Trophoblast cell (in vitro differentiated cells and primary cell): ENCODE data around the gene FCER2.

Experiments
- DNase-seq, 2 donors: peaks; one replicate each; pipeline ENCODE4 v3.0.0-alpha.2; 2016
- H2AFZ ChIP-seq: 2 replicates; pipeline ENCODE4 v1.6.1; 2013; ENCODE audit warnings: low read length, moderate library complexity, mild to moderate bottlenecking; ENCODE audit not compliant: insufficient read depth, poor library complexity
- H2AK5ac ChIP-seq: 2 replicates; pipeline ENCODE4 v1.6.1; 2013; ENCODE audit warnings: mild to moderate bottlenecking, low read length
- H2BK120ac ChIP-seq: 2 replicates; pipeline ENCODE4 v1.6.1; 2013; ENCODE audit warnings: low read length, mild to moderate bottlenecking, moderate library complexity; ENCODE audit not compliant: insufficient read depth, poor library complexity
- H2BK12ac ChIP-seq: 2 replicates; pipeline ENCODE4 v1.6.1; 2013; ENCODE audit warnings: mild to moderate bottlenecking, low read length, moderate library complexity
- H2BK5ac ChIP-seq: 2 replicates; pipeline ENCODE4 v1.6.1; 2013; ENCODE audit warnings: low read length, low read depth, moderate library complexity, mild to moderate bottlenecking; ENCODE audit not compliant: poor library complexity
- H3K14ac ChIP-seq: 2 replicates; pipeline ENCODE4 v1.6.1; 2013; ENCODE audit warnings: mild to moderate bottlenecking, low read length
- H3K18ac ChIP-seq: 2 replicates; pipeline ENCODE4 v1.6.1; 2013; ENCODE audit warnings: mild to moderate bottlenecking, low read length
- H3K23ac ChIP-seq: 2 replicates; pipeline ENCODE4 v1.6.1; 2013; ENCODE audit warnings: low read length
- H3K27ac ChIP-seq: 2 replicates; pipeline ENCODE4 v1.5.1; 2013; ENCODE audit warnings: low read depth, mild to moderate bottlenecking, inconsistent platforms, low read length, moderate library complexity
- H3K27me3 ChIP-seq: 2 replicates; pipeline ENCODE4 v1.6.1; 2013; ENCODE audit warnings: inconsistent platforms, mild to moderate bottlenecking, low read length, moderate library complexity; ENCODE audit not compliant: insufficient read depth
- H3K36me3 ChIP-seq, 2 experiments: 1 replicate in 1 of 2; 2 replicates in 1 of 2; pipeline ENCODE4 v1.6.1; 2013; ENCODE audit warnings: low read length in 2 of 2, mild to moderate bottlenecking in 2 of 2, moderate library complexity in 1 of 2; ENCODE audit not compliant: insufficient read depth in 2 of 2, control insufficient read depth in 1 of 2
- H3K4ac ChIP-seq: 2 replicates; pipeline ENCODE4 v1.6.1; 2013; ENCODE audit warnings: low read depth, mild to moderate bottlenecking, low read length, moderate library complexity
- H3K4me1 ChIP-seq, 2 experiments: 1 replicate in 1 of 2; 2 replicates in 1 of 2; pipeline ENCODE4 v1.6.1; 2013; ENCODE audit warnings: low read length in 2 of 2, mild to moderate bottlenecking in 2 of 2, moderate library complexity in 1 of 2; ENCODE audit not compliant: insufficient read depth in 2 of 2, control insufficient read depth in 1 of 2
- H3K4me2 ChIP-seq: 2 replicates; pipeline ENCODE4 v1.6.1; 2013; ENCODE audit warnings: inconsistent platforms, mild to moderate bottlenecking, low read length, moderate library complexity
- H3K4me3 ChIP-seq: 2 replicates; pipeline ENCODE4 v1.5.1; 2013; ENCODE audit warnings: mild to moderate bottlenecking, low read depth, low read length, inconsistent platforms
- H3K79me1 ChIP-seq: one replicate; pipeline ENCODE4 v1.6.1; 2013; ENCODE audit warnings: low read length
- H3K79me2 ChIP-seq: 2 replicates; pipeline ENCODE4 v1.6.1; 2013; ENCODE audit warnings: low read length, mild to moderate bottlenecking; ENCODE audit not compliant: control insufficient read depth, insufficient read depth, poor library complexity
- H3K9ac ChIP-seq: 2 replicates; pipeline ENCODE4 v1.6.1; 2013; ENCODE audit warnings: mild to moderate bottlenecking, low read length
- H3K9me3 ChIP-seq: 2 replicates; pipeline ENCODE4 v1.6.1; 2013; ENCODE audit warnings: low read depth, mild to moderate bottlenecking, control low read depth, inconsistent platforms, low read length; ENCODE audit not compliant: insufficient read depth
- H4K12ac ChIP-seq: 2 replicates; pipeline ENCODE4 v1.6.1; 2013; ENCODE audit warnings: low read depth, mild to moderate bottlenecking, low read length, moderate library complexity
- H4K8ac ChIP-seq: 2 replicates; pipeline ENCODE4 v1.6.1; 2013; ENCODE audit warnings: low read depth, mild to moderate bottlenecking, low read length, moderate library complexity
- H4K91ac ChIP-seq: one replicate; pipeline ENCODE4 v1.6.1; 2013; ENCODE audit warnings: low read depth, mild to moderate bottlenecking, low read length, moderate library complexity
- WGBS: extraction: QIAGEN DNeasy Blood & Tissue Kit; methylation state at CpG from one replicate; pipeline ENCODE4 v1.1.7; 2013; ENCODE audit warnings: missing lambda C conversion rate; ENCODE audit not compliant: insufficient read length, insufficient coverage; ENCODE audit errors: extremely low coverage; 5-methylcytosine and 5-hydroxymethylcytosine counted together

The FCER2 gene

DNA sequence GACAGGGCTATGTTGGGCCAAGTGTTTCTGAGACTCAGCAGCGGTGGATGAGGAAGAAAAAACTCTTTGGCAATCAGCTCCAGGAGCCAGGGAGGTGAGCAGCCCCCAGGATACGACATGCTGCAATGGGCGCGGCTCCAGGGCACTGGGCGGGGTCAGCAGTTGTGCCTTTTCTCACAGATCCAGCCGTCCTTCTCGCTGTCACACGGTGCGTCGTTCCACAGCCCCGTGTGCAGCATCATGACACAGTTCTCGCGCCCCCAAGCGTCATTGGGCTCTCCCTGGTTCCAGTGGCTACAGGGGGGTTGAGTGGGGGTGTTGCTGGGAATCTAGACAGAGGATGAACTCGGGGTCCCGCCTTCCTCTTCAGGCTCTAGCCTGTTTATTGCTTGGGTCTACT lies 27.3 kb upstream of the FCER2 start:
- no peak overlapping the region for H3K23ac ChIP-seq
- H3K4me2 ChIP-seq: no peak overlapping the region
- no peaks in the 10 kb centered on the region for H3K79me2 ChIP-seq
- H2BK12ac ChIP-seq: no peak overlapping the region
- peaks cover 8% of the 10 kb centered on the region for H3K9me3 ChIP-seq
- peaks cover 39% of the 10 kb centered on the region for H3K27me3 ChIP-seq
- no peak overlapping the region for H4K91ac ChIP-seq
- H3K4ac ChIP-seq: no peak overlapping the region
- H4K8ac ChIP-seq: no peak overlapping the region
- H2AFZ ChIP-seq: no peak overlapping the region
- no peak for DNase-seq
- H3K4me3 ChIP-seq: no peak overlapping the region
- no peak overlapping the region for H2AK5ac ChIP-seq
- no peaks in the 10 kb centered on the region for H3K79me1 ChIP-seq
- H3K27ac ChIP-seq: no peak overlapping the region
- H3K36me3 ChIP-seq: no peaks in the 10 kb centered on the region
- H2BK5ac ChIP-seq: no peak overlapping the region
- no peak overlapping the region for H4K12ac ChIP-seq
- no peak overlapping the region for H2BK120ac ChIP-seq
- no CpG with 5 or more reads among the region's 16 CpGs for WGBS
- H3K18ac ChIP-seq: no peak overlapping the region
- H3K14ac ChIP-seq: no peak overlapping the region
- no peaks in the 10 kb centered on the region for H3K4me1 ChIP-seq
- H3K9ac ChIP-seq: no peak overlapping the region

DNA sequence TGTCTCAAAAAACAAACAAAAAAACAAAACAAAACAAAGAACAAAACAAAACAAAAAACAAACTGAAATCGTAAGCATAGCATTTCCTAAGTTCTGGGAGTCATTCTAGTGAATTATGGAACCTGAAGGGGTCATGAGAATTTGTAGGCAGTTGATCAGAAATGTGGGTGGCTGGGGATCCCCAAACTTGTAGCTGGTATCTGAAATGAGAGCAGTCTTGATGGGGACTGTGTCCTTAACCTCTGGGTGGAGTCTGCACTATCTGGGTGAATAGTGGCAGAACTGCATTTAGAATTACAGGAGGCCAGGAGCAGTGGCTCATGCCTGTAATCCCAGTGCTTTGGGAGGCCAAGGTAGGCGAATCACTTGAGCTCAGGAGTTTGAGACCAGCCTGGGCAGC lies 23.9 kb upstream of the FCER2 start:
- H2BK120ac ChIP-seq: no peak overlapping the region
- peaks cover 31% of the 10 kb centered on the region for H3K27me3 ChIP-seq
- H4K12ac ChIP-seq: no peak overlapping the region
- H3K36me3 ChIP-seq: no peaks in the 10 kb centered on the region
- H2BK12ac ChIP-seq: no peak overlapping the region
- no peak overlapping the region for H2AFZ ChIP-seq
- DNase-seq: no peak
- no peak overlapping the region for H3K4me2 ChIP-seq
- no peak overlapping the region for H3K4me3 ChIP-seq
- no peaks in the 10 kb centered on the region for H3K79me1 ChIP-seq
- no peak overlapping the region for H4K8ac ChIP-seq
- no peak overlapping the region for H4K91ac ChIP-seq
- H2BK5ac ChIP-seq: no peak overlapping the region
- H3K14ac ChIP-seq: no peak overlapping the region
- H3K9ac ChIP-seq: no peak overlapping the region
- WGBS: no CpG with 5 or more reads among the region's 2 CpGs
- H3K4ac ChIP-seq: no peak overlapping the region
- H3K27ac ChIP-seq: no peak overlapping the region
- no peak overlapping the region for H3K18ac ChIP-seq
- H3K4me1 ChIP-seq: no peaks in the 10 kb centered on the region
- peaks cover 5% of the 10 kb centered on the region for H3K9me3 ChIP-seq
- no peak overlapping the region for H2AK5ac ChIP-seq
- no peaks in the 10 kb centered on the region for H3K79me2 ChIP-seq
- H3K23ac ChIP-seq: no peak overlapping the region

DNA sequence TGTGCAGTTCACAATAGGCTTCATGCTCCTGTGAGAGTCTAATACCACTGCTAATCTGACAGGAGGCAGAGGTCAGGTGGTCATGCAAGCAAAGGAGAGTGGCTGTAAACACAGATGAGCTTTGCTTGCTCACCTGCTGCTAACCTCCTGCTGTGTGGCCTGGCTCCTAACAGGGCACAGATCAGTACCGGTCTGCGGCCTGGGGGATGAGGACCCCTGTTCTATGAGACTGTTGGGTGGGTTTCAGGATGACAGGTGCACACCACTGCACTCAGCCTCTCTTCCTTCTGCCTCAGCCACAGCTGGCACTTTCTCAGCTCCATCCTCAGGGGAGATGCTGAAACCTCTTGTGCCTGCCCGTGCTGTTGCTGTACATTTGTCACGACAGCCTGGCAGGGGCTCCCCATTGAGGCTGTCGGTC lies 20.3 kb upstream of the FCER2 start:
- H3K18ac ChIP-seq: no peak overlapping the region
- no peak overlapping the region for H2BK120ac ChIP-seq
- no peak overlapping the region for H3K23ac ChIP-seq
- H3K9me3 ChIP-seq: no peaks in the 10 kb centered on the region
- no peak overlapping the region for H4K91ac ChIP-seq
- H3K4me1 ChIP-seq: no peaks in the 10 kb centered on the region
- no peak overlapping the region for H3K27ac ChIP-seq
- H3K79me1 ChIP-seq: no peaks in the 10 kb centered on the region
- H3K79me2 ChIP-seq: no peaks in the 10 kb centered on the region
- no peak for DNase-seq
- no peak overlapping the region for H3K14ac ChIP-seq
- peaks cover under 1% of the 10 kb centered on the region for H3K27me3 ChIP-seq
- no peak overlapping the region for H2BK12ac ChIP-seq
- H3K9ac ChIP-seq: no peak overlapping the region
- no peak overlapping the region for H4K8ac ChIP-seq
- H2AFZ ChIP-seq: no peak overlapping the region
- no peak overlapping the region for H2BK5ac ChIP-seq
- H3K36me3 ChIP-seq: no peaks in the 10 kb centered on the region
- H2AK5ac ChIP-seq: no peak overlapping the region
- no peak overlapping the region for H4K12ac ChIP-seq
- no CpG with 5 or more reads among the region's 5 CpGs for WGBS
- no peak overlapping the region for H3K4me3 ChIP-seq
- H3K4me2 ChIP-seq: no peak overlapping the region
- H3K4ac ChIP-seq: no peak overlapping the region

GRCh38 chr19:7720351-7720750 lies 18.4 kb upstream of the FCER2 start:
- Histone ChIP-seq H3K36me3 (no peaks in the 10 kb centered on the region), H3K4me2 (no peak overlapping the region)

More at GRCh38 chr19:7720351-7720750, 18.4 kb upstream of the FCER2 start:
- Histone ChIP-seq H3K79me1 (no peaks in the 10 kb centered on the region), H2BK12ac (no peak overlapping the region), H4K12ac (no peak overlapping the region), H3K79me2 (no peaks in the 10 kb centered on the region), H4K8ac (no peak overlapping the region), H3K4me1 (no peaks in the 10 kb centered on the region), H2BK5ac (no peak overlapping the region), H2AK5ac (no peak overlapping the region), H3K27me3 (no peaks in the 10 kb centered on the region), H2AFZ (no peak overlapping the region), H3K23ac (no peak overlapping the region), H4K91ac (no peak overlapping the region), H3K9me3 (no peaks in the 10 kb centered on the region), H3K27ac (no peak overlapping the region), H2BK120ac (no peak overlapping the region), H3K9ac (no peak overlapping the region), H3K14ac (no peak overlapping the region), H3K18ac (no peak overlapping the region), H3K4ac (no peak overlapping the region), H3K4me3 (no peak overlapping the region)
- peak; percentile 14 to 50 for DNase-seq
- WGBS: no CpG with 5 or more reads among the region's 6 CpGs
